HG03521 (cell line): Measurements from ENCODE around the gene SPDYC.
"Not testable (repeated sequence)": the region's sequence is repeated elsewhere in the genome, so short reads cannot be mapped to it uniquely, and the experiment has no call there.

ENCODE experiments used
- ATAC-seq: cut with Tn5 transposase; IDR thresholded peaks from one replicate; pipeline ENCODE4 v1.9.1; 2021; ENCODE audit warnings: mild to moderate bottlenecking, moderate library complexity; ENCODE audit not compliant: unreplicated experiment

SPDYC gene

DNA sequence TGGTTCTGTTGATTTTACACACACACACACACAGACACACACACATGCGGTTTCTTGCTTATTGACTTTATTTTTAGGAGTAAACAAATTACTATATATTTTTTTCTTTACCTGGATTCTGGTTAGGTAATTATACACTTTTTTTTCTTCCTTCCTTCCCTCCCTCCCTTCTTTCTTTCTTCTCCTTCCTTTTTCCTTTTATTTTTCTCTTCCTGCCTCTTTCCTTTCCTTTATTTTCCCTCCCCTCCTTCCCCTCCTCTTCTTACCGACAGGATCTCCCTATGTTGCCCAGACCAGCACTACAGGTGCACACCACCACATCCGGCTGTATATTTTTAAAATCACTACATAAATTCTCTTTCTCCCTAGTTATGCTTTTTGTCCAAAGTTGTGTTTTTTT, 3.1 kb upstream of the SPDYC start:
- ATAC-seq = no peak

DNA sequence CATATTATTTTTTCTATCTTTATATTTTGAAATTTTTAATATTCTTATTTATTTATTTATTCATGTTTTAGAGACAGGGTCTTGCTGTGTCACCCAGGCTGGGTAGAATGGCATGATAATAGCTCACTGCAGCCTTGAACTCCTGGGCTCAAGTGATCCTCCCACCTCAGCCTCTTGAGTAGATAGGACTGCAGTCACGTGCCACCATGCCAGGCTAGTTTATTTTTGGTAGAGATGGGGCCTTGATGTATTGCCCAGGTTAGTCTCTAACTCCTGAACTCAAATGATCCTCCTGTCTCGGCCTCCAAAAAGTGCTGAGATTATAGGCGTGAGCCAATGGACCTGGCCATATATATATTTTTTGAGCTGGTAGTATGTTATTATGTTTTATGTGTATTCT, 2.4 kb upstream of the SPDYC start:
- ATAC-seq = no peak

DNA sequence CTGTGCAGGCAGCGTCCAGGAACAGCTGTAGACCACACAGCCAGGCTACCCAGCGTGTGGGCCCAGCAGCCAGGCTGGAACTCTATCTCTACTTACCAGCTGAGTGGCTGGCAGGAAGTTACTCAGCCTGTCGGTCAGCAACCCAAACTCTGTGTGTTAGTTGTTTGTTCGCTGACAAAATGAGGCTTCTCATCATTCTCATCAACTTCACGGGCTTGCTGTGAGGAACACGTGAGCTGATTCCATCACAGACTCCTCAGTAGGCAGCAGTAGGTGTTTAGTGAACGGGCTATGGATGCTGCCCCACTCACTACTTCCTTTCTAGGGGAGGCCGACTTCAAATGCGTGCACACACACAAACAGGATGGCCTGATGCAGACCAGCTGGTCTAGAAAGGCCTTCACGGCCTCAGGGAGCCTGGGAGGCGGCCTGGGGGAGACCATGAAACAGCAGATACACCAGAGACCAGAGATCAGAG, 830 bp upstream of the SPDYC start:
- no peak for ATAC-seq

DNA sequence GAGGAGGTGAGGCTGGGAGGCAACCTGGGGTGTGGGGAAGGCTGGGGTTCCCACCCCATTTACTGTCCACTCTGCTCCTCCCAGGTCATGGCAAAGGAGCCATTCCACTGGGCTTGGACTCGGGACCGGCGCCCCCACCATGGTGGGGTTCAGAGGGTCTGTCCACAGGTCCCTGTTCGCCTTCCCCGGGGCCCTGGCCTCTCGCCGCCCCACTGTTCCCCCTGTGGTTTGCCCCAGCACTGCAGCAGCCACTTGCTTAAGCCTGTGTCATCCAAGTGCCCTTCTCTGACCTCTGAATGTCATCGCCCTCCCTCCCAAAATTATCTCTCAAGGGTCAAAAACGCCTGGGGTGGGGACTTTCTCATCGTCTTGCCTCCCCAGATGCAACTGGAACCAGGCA, 2.6 kb downstream of the SPDYC start:
- ATAC-seq = no peak

DNA sequence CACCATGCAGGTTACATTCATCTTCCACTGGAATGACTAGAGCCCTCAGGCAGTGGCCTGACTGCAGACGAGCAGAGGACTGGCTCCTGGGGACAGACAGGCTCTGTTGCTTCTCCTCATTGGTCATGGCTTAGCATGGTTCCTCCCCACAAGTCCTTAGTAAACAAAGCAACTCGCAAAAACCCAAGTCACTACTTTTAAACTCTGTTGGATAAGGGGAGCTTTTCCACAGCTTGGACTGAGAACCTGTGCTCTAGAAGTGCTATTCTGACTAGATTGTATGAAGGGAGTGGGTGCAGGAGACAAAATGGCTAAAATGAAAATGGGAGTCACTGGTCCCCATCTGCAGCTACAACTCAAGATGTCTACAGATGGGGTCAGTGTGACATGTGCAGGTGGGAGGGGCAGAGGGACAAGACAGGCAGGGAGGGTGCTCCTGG, 4.6 kb downstream of the SPDYC start:
- not testable (repeated sequence) for ATAC-seq

DNA sequence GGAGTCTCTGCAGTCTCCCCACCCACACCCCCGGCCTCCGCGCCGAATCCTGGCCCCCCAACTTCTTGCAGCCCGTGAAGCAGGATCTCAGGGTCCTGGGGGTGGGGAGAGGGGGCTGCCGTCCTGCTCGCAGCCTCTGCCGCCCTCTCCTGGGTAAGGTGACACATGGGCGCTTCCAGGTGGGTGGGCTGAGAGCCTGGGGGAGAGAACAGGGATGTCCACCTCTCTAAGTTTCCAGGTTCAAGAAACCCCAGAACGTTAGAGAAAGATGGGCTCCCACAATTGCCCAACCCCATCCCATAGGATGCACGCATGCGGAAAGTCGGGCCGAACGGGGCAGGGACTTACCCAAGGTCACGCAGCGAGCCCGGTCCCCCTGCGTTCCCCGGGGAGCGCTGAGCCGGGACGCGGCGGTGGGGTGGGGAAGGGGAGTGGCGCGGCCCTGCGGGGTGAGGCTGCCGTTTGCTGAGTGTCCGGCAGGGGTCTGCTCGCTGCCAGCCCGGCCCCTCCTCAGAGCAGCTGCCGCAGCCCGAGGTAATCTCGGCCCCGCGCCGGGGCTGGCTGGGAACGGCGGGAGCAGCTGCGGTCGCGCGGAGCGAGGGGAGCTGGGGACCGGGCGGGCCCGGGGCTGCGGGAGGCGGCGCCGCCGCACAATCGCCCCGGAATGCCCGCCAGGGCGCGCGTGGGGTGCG, 11.0 kb downstream of the SPDYC start:
- ATAC-seq = peak; percentile 80

DNA sequence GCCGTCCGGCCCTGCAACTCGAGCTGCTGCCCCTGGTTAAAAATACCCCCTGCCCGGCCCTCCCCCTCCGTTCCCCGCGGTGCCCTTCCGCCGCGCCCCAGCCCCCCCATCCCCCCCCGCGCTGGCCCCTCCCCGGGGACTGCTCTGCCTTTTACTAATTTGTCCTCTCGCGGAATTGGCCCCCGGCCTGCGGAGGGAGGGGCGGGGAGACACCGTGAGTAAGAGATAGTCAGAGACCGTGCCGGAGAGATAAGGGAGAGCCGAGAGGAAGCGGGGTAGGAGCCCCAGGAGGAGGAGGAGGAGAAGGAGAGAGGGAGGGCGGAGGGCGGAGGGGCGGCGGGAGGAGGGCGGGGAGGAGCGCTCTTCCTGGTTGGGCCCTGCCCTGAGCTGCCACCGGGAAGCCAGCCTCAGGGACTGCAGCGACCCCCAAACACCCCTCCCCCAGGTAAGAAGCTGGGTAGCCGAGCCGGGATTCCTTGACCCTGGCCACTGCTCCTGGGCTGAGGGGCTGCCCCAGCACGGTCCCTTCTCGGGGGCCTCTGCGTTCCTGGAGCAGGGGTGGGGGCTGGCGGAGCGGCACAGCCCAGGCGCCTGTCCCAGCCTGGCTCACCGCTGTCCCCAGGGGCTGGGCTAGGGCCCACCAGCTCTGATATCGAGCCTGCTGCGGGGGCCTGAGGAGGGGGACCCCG, 11.7 kb downstream of the SPDYC start, which contains the start of gene CAPN1:
Gene CAPN1 (plus strand): TSS at position 360 of the 689 bp plus-strand sequence. CDS start 774 bp downstream, outside the sequence.
- peak; percentile 16 for ATAC-seq

DNA sequence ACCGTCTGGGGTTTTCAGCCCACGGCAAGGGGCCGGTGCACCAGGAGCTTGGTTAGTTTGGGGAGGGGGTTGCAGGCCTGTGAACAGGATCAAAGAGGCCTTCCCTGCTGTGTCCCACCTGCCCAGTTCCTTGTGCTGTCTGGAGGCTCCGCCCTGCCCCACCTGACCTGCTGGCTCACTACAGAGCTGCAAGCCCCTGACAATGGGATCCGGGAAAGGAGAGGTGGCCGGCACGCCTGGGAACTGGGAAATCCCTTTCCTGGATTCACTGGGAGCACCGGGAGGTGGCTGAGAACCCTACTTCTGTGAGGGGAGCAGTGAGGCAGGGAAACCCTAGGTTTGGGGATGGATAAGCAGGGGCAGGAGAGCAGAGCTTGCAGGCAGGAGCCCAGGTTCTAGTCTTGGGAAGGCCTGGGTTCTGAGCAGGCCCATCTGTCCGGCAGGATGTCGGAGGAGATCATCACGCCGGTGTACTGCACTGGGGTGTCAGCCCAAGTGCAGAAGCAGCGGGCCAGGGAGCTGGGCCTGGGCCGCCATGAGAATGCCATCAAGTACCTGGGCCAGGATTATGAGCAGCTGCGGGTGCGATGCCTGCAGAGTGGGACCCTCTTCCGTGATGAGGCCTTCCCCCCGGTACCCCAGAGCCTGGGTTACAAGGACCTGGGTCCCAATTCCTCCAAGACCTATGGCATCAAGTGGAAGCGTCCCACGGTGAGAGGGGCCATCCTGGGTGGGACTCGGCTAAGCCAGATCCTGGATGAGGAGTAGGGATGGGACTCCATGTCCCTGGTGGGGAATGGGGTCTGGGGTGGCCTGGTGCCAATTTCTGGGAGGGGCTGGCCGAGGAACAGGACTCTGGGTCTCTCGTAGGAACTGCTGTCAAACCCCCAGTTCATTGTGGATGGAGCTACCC, 12.5 kb downstream of the SPDYC start:
- no peak for ATAC-seq

DNA sequence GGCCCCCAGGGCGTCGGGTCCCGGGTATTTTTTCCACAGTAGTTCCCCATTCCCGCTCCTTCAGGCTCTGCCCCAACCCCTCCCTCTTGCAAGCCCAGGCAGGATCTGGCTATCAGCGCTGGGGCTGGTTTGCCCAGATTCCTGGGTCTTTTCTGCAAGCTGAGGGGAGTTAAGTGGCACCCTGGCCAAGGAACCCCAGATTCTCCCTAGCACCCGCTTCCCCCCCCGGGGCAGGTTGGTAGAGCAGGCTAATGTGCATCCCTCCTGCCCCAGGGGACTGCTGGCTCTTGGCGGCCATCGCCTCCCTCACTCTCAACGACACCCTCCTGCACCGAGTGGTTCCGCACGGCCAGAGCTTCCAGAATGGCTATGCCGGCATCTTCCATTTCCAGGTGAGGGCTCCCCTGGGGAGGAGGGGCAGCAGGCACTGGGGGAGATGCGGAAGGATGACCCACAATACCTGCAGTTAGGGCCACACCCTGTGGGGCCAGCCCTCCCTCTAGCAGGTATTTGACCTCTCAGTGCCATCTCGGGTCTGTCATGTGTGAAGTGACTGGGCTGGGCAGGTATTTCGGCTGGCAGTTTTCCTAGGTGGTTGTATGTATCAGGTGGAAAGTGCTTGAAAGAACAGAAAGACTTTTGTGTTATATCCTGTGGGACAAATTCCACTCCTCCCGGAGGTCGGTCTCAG, 13.3 kb downstream of the SPDYC start:
- ATAC-seq = no peak

DNA sequence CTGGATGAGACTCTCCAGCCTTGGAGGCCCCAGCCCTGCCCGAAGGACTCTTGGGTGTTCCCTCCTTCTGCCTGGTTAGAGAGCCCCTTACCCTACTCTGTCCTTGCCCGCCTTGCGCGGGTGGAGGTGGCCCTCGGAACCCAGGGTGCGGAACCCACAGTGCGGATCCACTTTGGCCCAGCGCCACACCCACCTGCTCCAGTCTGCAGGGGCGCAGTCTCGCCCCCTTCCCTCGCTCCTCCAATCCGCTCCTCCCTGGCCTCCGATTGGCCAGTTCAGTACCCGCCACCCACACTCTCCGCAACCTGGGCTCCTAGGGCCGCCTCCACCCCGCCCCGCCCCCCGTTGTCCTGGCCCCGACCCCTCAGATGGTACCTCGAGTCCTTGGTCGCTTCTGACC, 14.1 kb downstream of the SPDYC start:
- ATAC-seq = no peak

DNA sequence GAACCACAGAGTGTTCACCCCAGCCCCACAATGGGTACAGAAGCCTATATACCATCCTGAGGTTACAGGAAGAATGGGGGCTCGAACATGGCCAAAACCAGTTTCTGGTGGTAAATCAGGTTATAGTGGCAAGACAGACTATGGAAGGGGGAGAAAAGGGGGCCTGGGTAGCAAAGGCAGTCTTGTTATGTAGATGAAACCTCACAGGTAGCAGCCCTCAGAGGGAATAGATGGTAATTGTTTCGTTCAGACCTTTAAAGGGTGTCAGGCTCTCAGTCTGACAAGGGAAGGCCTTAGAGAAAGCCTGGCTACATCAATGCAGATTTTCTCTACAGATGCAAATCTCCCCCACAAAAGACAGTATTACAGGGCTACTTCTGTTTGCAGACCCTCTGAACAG, 15.1 kb downstream of the SPDYC start:
- ATAC-seq = no peak

DNA sequence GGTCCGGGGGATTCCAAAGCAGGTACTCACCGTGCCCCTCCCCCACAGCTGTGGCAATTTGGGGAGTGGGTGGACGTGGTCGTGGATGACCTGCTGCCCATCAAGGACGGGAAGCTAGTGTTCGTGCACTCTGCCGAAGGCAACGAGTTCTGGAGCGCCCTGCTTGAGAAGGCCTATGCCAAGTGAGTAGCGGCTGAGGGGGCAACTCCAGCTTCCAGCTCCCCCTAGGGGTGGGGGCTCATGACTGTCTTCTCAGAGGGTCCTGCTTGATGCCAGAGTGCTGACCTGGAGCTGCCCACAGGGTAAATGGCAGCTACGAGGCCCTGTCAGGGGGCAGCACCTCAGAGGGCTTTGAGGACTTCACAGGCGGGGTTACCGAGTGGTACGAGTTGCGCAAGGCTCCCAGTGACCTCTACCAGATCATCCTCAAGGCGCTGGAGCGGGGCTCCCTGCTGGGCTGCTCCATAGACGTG, 15.9 kb downstream of the SPDYC start:
- no peak for ATAC-seq

DNA sequence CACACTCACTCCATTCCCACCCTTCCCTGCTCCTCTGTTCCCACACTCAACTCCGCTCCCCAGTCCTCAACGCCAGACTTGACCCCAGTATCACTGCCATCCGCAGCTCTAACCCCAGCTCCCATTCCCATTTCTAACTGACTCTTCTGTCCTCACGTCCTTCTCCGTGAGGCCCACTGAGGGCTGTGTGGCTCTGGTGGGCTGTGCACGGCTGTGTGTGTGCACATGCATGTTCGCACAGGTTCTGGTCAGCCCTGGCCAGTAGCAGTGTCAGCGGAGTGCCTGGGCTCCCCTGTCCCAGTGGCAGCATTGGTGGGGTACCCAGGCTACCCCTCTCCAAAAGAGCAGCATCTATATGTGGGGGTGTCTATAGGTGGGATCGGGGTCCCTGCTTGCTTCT, 16.7 kb downstream of the SPDYC start:
- no peak for ATAC-seq

DNA sequence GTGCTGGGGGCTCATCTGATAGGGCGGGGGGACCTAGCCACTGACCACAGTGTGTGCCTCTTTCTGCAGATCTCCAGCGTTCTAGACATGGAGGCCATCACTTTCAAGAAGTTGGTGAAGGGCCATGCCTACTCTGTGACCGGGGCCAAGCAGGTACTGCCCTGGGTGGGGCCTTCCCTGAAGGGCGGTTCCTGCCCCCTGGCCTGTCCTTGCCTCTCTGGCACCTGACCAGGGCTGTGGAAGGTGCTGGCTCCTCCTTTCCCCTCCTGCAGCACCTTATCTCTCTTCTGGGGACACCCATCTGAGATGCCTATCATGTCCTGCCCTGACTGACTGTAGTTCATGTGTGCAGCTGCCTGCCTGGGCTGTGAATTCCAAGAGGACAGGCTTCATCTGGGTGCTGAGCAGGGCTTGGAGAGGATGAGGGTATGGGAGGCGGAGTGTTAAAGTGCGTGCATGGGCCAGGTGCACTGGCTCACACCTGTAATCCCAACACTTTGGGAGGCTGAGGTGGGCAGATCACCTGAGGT, 17.2 kb downstream of the SPDYC start:
- no peak for ATAC-seq

DNA sequence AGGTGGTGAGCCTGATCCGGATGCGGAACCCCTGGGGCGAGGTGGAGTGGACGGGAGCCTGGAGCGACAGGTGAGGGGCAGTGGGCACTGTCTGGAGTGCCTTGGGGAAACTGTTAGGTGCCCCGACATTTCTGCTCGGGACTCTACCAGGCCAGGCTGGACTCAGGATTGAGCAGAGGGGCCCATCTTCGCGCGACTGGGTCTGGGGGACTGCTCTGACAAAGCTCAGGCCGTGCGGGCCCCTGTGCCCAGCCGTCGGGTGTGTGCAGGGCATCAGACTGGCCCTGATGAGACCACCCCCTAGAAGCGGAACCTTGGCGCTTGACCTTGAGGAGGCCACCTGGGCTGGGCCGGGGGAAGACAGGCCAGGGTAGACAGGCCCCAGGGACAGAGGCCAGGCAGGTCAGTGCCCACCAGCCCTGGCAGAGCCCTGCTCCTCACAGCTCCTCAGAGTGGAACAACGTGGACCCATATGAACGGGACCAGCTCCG, 18.0 kb downstream of the SPDYC start:
- ATAC-seq = no peak

DNA sequence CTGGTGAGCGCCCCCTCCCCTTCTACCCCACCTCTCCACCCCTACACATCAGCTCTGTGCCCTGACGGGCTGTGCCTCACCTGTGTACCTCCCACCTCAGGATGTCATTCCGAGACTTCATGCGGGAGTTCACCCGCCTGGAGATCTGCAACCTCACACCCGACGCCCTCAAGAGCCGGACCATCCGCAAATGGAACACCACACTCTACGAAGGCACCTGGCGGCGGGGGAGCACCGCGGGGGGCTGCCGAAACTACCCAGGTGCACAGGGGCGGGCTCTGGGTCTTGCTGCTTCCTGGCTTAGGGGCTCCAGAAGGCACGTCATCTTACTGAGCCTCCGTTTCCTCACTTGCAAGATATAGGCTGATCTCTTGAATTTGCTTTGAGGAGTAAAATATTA, 18.5 kb downstream of the SPDYC start:
- no peak for ATAC-seq

DNA sequence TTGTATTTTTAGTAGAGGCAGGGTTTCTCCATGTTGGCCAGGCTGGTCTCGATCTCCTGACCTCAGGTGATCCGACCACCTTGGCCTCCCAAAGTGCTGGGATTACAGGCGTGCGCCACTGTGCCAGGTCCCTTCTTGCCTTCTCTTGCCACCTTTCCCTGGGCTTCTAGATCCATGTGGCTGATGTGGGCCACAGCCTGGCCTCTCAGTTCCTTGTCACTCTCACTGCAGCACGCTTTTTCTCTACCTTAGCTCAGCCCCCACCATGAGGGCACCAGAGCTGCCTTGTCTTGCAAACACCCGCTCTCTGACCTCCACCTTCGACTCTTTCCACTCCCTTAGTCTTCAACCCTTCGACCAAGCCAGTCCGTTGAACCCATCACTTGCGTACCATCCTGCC, 19.2 kb downstream of the SPDYC start:
- no peak for ATAC-seq

DNA sequence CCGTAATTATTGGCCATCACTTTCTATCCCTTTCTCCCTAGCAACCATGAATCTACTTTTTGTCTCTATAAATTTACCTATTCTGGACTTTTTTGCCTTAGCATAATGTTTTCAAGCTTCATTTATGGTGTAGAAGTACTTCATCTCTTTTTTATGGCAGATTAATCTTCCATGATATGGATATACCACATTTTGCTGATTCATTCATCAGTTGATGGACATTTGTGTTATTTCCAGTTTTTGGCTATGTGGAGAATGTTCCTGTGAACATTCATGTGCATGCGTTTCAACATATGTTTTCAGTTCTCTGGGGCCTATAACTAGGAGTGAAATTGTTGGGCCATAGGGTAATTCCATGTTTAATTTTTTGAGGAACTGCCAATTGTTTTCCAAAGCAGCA, 24.5 kb downstream of the SPDYC start:
- ATAC-seq = no peak

DNA sequence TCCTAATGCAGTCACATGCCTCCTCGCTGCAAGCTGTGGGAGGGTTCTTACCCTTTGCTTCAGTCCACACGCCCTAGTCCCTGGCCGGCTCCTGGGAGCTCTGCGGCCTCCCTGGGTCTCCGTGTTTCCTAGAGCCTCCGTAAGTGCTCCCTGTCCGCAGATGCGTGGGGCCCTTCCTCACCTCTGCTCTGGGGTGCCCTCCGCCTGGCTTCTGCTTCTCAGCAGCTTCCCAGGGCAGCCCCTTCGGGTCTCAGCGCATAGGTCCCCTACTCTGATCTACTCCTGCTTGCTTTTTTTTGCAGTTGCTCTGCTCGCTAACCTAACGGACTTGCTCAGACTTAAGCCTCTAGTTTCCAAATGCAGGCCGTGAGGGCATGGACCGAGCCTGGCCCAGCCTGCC, 34.1 kb downstream of the SPDYC start:
- ATAC-seq = no peak
